GM12872 (cell line): ENCODE results near the gene MYEF2.

ENCODE experiments used
- TF ChIP-seq, protein P1 (sequence below): IDR thresholded peaks from 3 replicates; pipeline ENCODE4 v1.5.1; 2011; ENCODE audit warnings: low read depth, mild to moderate bottlenecking, low read length, moderate library complexity; ENCODE audit not compliant: insufficient read depth

Gene MYEF2

GRCh38 chr15:48145923-48146322 is 32.2 kb downstream of the MYEF2 start:
- TF ChIP-seq, protein P1, sequence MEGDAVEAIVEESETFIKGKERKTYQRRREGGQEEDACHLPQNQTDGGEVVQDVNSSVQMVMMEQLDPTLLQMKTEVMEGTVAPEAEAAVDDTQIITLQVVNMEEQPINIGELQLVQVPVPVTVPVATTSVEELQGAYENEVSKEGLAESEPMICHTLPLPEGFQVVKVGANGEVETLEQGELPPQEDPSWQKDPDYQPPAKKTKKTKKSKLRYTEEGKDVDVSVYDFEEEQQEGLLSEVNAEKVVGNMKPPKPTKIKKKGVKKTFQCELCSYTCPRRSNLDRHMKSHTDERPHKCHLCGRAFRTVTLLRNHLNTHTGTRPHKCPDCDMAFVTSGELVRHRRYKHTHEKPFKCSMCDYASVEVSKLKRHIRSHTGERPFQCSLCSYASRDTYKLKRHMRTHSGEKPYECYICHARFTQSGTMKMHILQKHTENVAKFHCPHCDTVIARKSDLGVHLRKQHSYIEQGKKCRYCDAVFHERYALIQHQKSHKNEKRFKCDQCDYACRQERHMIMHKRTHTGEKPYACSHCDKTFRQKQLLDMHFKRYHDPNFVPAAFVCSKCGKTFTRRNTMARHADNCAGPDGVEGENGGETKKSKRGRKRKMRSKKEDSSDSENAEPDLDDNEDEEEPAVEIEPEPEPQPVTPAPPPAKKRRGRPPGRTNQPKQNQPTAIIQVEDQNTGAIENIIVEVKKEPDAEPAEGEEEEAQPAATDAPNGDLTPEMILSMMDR = no peak

DNA sequence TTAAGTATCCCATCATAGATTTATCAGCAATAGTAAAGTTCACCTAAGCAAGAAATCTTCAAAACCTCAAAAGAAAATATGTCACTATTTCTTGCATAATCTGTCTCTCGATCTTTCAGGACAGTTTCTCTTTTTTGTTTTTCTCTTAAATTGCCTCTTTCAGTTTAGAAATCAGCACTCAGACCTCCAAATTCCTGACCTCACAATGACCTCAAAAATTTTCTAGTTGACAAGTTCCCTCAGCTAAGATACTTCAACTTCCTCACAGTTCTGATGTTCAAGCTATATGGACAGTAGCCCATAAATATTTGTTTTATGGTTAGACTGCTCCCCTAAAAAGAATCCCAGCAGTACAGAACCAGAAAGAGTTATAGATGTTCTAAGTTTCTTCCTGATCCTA is 33.2 kb downstream of the MYEF2 start:
- TF ChIP-seq, protein P1 = no peak

GRCh38 chr15:48143856-48144255 is 34.2 kb downstream of the MYEF2 start:
- TF ChIP-seq, protein P1 = no peak

DNA sequence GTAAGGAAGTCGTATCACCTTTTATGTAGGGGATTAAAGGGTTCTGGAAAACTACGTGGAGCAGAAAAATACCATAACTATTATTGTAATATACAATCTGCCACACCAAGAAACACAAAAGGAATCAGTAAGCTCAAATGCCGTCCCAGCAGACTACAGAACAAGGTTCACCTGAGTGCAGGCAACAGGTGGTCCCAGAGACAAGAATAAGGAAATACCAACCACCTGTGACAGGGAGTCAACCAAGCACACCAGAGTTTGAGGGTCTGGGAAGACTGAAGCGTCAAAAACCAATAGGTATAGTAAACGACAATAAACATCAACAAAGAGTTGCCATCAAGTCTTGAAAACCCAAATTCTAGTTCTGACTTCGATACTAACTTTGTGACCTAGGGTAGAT is 45.2 kb downstream of the MYEF2 start:
- TF ChIP-seq, protein P1 = no peak

DNA sequence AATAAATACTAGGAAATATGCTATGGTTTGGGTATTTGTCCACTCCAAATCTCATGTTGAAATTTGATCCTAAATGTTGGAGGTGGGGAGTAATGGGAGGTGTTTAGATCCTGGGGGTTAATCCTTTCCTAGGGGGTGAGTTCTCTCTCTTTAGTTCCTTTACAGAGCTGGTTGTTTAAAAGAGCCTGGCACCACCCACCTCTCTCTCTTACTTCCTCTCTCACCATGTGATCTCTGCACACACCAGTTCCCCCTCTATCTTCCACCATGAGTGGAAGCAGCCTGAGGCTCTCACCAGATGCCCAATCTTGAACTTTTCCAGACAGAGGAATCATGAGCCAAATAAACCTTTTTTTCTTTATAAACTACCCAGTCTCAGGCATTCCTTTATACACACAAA is 46.8 kb downstream of the MYEF2 start:
- TF ChIP-seq, protein P1 = no peak

DNA sequence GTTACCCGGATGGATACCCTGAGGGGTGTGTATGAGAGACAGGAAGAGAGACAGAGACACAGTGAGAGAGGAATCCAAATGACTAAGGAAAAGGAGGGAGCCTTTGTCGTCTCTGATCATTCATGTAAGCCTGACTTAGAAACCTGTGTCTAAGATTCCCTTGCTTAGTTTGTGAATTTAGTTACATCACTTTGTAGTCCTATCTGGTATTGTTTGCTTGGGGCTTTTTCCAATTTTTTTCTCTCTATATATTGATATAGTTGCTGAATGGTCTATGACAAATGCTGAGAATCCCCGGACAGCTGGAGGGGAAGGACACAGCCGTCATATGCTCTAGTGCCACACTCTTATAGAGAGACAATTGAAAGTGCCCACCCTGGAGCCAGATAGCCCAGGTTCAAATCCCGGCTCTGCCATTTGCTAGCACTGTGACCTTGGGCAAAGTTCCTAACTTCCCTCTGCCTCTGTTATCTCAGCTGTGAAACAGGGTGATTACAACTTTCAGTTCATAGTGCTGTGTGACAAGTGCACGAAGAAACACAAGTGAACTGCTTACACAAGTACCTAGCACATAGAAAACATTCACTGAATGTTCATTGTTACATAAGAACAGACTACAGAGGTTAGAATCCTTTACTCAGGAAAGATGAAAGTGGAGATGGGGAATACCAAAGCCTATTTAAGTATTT is 51.3 kb downstream of the MYEF2 start:
- TF ChIP-seq, protein P1 = no peak

GRCh38 chr15:48121849-48122248 is 56.2 kb downstream of the MYEF2 start:
- TF ChIP-seq, protein P1 = no peak

- TF ChIP-seq, protein P1 = no peak
These were observed 57.4 kb downstream of the MYEF2 start, which contains the start of gene SLC24A5 for GRCh38 chr15:48120745-48121144. SLC24A5 (plus strand) TSS chr15:48120990; CDS start chr15:48121045, 55 bp downstream.
